T-cell (primary cell): Measurements from ENCODE around the gene CDK6. TPM values are rescaled to one million over a fixed set of nuclear protein-coding genes. Genes with fewer than 3 reads are reported as not detected.
"Not testable (repeated sequence)": the region's sequence is repeated elsewhere in the genome, so short reads cannot be mapped to it uniquely, and the experiment has no call there.

Experiments
- ATAC-seq, 4 experiments: fragments of 200-7000 bp in 3 of 4; fragments of 150-1000 bp in 1 of 4; cut with Tn5 transposase; replicated peaks in 1 of 4; 1 replicate in 3 of 4; 2 replicates in 1 of 4; pipeline ENCODE4 v1.10.0; 2021; ENCODE audit warnings: moderate library complexity in 3 of 4, mild to moderate bottlenecking in 2 of 4, moderate number of reproducible peaks in 1 of 4
- CTCF ChIA-PET, 2 donors: fragments of 300-600 bp; sonication (Branson Sonifier 250); formaldehyde crosslinking; loops; one replicate each; lab custom pipeline; 2022; ENCODE audit warnings: antibody characterized with exemption in 2 of 2; lab: Charles Lee
- POLR2A ChIA-PET, 2 donors: fragments of 300-600 bp; sonication (Branson Sonifier 250); formaldehyde crosslinking; loops; one replicate each; lab custom pipeline; 2022; ENCODE audit warnings: antibody characterized with exemption in 2 of 2; lab: Charles Lee
- DNase-seq, 35 experiments: peaks; one replicate each; pipeline versions ENCODE4 v3.0.0 to v3.0.0-alpha.2; 2013 to 2023
- H3K27ac ChIP-seq: one replicate; pipeline ENCODE4 v1.5.1; 2013; ENCODE audit warnings: low read length
- H3K27me3 ChIP-seq, 2 experiments: replicated peaks in 1 of 2; 1 replicate in 1 of 2; 2 replicates in 1 of 2; pipeline versions ENCODE4 v1.6.1 to v1.7.0; 2013; ENCODE audit warnings: low read length in 1 of 2, mixed read lengths in 1 of 2; ENCODE audit not compliant: control insufficient read depth in 2 of 2, insufficient read depth in 2 of 2; ENCODE audit errors: extremely low read depth in 1 of 2
- H3K36me3 ChIP-seq, 2 donors: 1 replicate in 1 of 2; 2 replicates in 1 of 2; pipeline versions ENCODE4 v1.6.1 to v1.7.0; 2013; ENCODE audit warnings: low read length in 1 of 2; ENCODE audit not compliant: control insufficient read depth in 2 of 2, insufficient read depth in 1 of 2; ENCODE audit errors: extremely low read depth in 1 of 2
- H3K4me1 ChIP-seq, 2 experiments: 1 replicate in 1 of 2; 2 replicates in 1 of 2; pipeline versions ENCODE4 v1.6.1 to v1.7.0; 2013; ENCODE audit warnings: low read length in 2 of 2, mixed read lengths in 1 of 2; ENCODE audit not compliant: insufficient read depth in 2 of 2, control insufficient read depth in 1 of 2; ENCODE audit errors: extremely low read depth in 1 of 2
- H3K4me3 ChIP-seq, 2 donors: 1 replicate in 1 of 2; 2 replicates in 1 of 2; pipeline versions ENCODE4 v1.5.1 to v1.7.0; 2013; ENCODE audit warnings: mild to moderate bottlenecking in 2 of 2, low read length in 1 of 2, moderate library complexity in 1 of 2; ENCODE audit not compliant: control insufficient read depth in 1 of 2; ENCODE audit errors: extremely low read depth in 1 of 2
- H3K9me3 ChIP-seq: 2 replicates; pipeline ENCODE4 v1.7.0; 2013
- H3K27ac Mint-ChIP-seq, 2 donors: one replicate each; pipeline ENCODE4 v1.8.0; 2020 to 2021; ENCODE audit warnings: mild to moderate bottlenecking in 2 of 2, mixed read lengths in 2 of 2
- H3K27me3 Mint-ChIP-seq, 2 donors: one replicate each; pipeline ENCODE4 v1.8.0; 2021 to 2022; ENCODE audit warnings: mixed read lengths in 2 of 2
- H3K36me3 Mint-ChIP-seq: one replicate; pipeline ENCODE4 v1.8.0; 2021; ENCODE audit warnings: mixed read lengths
- H3K4me1 Mint-ChIP-seq, 3 donors: one replicate each; pipeline ENCODE4 v1.8.0; 2020 to 2022; ENCODE audit warnings: mixed read lengths in 3 of 3, mild to moderate bottlenecking in 1 of 3
- H3K4me3 Mint-ChIP-seq, 3 donors: one replicate each; pipeline ENCODE4 v1.8.0; 2020 to 2022; ENCODE audit warnings: mild to moderate bottlenecking in 3 of 3, mixed read lengths in 3 of 3, moderate library complexity in 3 of 3
- H3K9me3 Mint-ChIP-seq, 3 donors: one replicate each; pipeline ENCODE4 v1.8.0; 2020 to 2022; ENCODE audit warnings: mixed read lengths in 3 of 3
- WGBS: methylation state at CpG from one replicate; pipeline ENCODE4 v1.1.5; 2013; ENCODE audit warnings: missing lambda C conversion rate; ENCODE audit not compliant: insufficient coverage; 5-methylcytosine and 5-hydroxymethylcytosine counted together
- total RNA-seq, 35 experiments: library from RNA in 6 of 35; stranded (reverse) in 6 of 35; fragments of 120-200 nt in 1 of 35; gene quantifications; one replicate each; pipeline versions ENCODE4 v1.2.1 to v1.2.4 and lab custom pipeline; 2013 to 2026

The CDK6 gene
- total RNA-seq, 5 donors from 2014 or later (not counting 1 experiment from before 2014, with no cell fraction given) = 29.8 to 107 (median 43.9) TPM

- Histone ChIP-seq H3K9me3 (no peaks in the 10 kb centered on the region), H3K4me1 (no peaks in the 10 kb centered on the region), H3K27ac (no peak overlapping the region), H3K27me3 (no peaks in the 10 kb centered on the region), H3K36me3 (no peaks in the 10 kb centered on the region), H3K4me3 (no peak overlapping the region)
- H3K27me3 Mint-ChIP-seq = no peaks in the 10 kb centered on the region
- H3K4me3 Mint-ChIP-seq = no peak overlapping the region
- ATAC-seq = no peak
- peaks cover 24 to 41% (median 40%) of the 10 kb centered on the region in 3 donors for H3K4me1 Mint-ChIP-seq
- POLR2A ChIA-PET = no interaction called here
- DNase-seq = no peak
- H3K36me3 Mint-ChIP-seq = peaks cover 30% of the 10 kb centered on the region
- H3K27ac Mint-ChIP-seq = no peak overlapping the region
- CTCF ChIA-PET = interaction anchor here in 1 of 2 donors (0.7 kb wide), 1 partner anchor 53 kb away, joined by 5 read pairs; no protein-coding TSS in a partner anchor
- no peaks in the 10 kb centered on the region for H3K9me3 Mint-ChIP-seq
These were observed 87.0 kb downstream of the CDK6 start for GRCh38 chr7:92749327-92749755.

- H3K4me3 Mint-ChIP-seq = no peak overlapping the region
- no peak for ATAC-seq
- CTCF ChIA-PET = no interaction called here
- Histone ChIP-seq H3K36me3 (no peaks in the 10 kb centered on the region), H3K4me1 (no peaks in the 10 kb centered on the region), H3K4me3 (no peak overlapping the region), H3K27ac (no peak overlapping the region), H3K27me3 (no peaks in the 10 kb centered on the region), H3K9me3 (no peaks in the 10 kb centered on the region)
- H3K9me3 Mint-ChIP-seq = no peaks in the 10 kb centered on the region
- peaks cover 17 to 40% (median 39%) of the 10 kb centered on the region in 3 donors for H3K4me1 Mint-ChIP-seq
- DNase-seq = no peak
- POLR2A ChIA-PET = no interaction called here
- no peak overlapping the region for H3K27ac Mint-ChIP-seq
- H3K36me3 Mint-ChIP-seq = peaks cover 33% of the 10 kb centered on the region
- H3K27me3 Mint-ChIP-seq = no peaks in the 10 kb centered on the region
These were observed 87.9 kb downstream of the CDK6 start for GRCh38 chr7:92748495-92748894.

GRCh38 chr7:92747041-92747835 is 89.1 kb downstream of the CDK6 start:
- Histone ChIP-seq H3K27me3 (no peaks in the 10 kb centered on the region), H3K27ac (no peak overlapping the region), H3K9me3 (no peaks in the 10 kb centered on the region), H3K4me3 (no peak overlapping the region), H3K36me3 (no peaks in the 10 kb centered on the region), H3K4me1 (peaks cover 0 to 3% of the 10 kb centered on the region in 2 experiments)
- no peaks in the 10 kb centered on the region for H3K27me3 Mint-ChIP-seq
- no peak for DNase-seq
- H3K9me3 Mint-ChIP-seq = no peaks in the 10 kb centered on the region
- WGBS = 82% methylated on average over 2 of the region's 3 CpGs
- H3K4me1 Mint-ChIP-seq = peaks cover 14 to 45% (median 44%) of the 10 kb centered on the region in 3 donors
- H3K27ac Mint-ChIP-seq = no peak overlapping the region
- ATAC-seq = no peak
- no peak overlapping the region for H3K4me3 Mint-ChIP-seq
- peaks cover 35% of the 10 kb centered on the region for H3K36me3 Mint-ChIP-seq
- ChIA-PET POLR2A (no interaction called here), CTCF (no interaction called here)

- peaks cover 4 to 9% of the 10 kb centered on the region in 2 experiments for H3K4me1 ChIP-seq
- no peak overlapping the region for H3K27ac ChIP-seq
- Mint-ChIP-seq H3K36me3 (peaks cover 32% of the 10 kb centered on the region), H3K27me3 (no peaks in the 10 kb centered on the region), H3K9me3 (no peaks in the 10 kb centered on the region), H3K27ac (no peak overlapping the region), H3K4me1 (peaks cover 13 to 59% (median 50%) of the 10 kb centered on the region in 3 donors), H3K4me3 (no peak overlapping the region)
- ChIA-PET CTCF (no interaction called here), POLR2A (no interaction called here)
- no peak overlapping the region for H3K4me3 ChIP-seq
- DNase-seq (no peak), ATAC-seq (no peak)
- WGBS = 90% methylated on average over 3 of the region's 4 CpGs
- no peaks in the 10 kb centered on the region for H3K9me3 ChIP-seq
- no peaks in the 10 kb centered on the region for H3K36me3 ChIP-seq
- no peaks in the 10 kb centered on the region for H3K27me3 ChIP-seq
These were observed 91.1 kb downstream of the CDK6 start for GRCh38 chr7:92745241-92745640.

GRCh38 chr7:92744180-92744579 is 92.2 kb downstream of the CDK6 start:
- WGBS = no CpG with 5 or more reads among the region's 4 CpGs
- DNase-seq, ATAC-seq, POLR2A ChIA-PET, H3K27me3 ChIP-seq, H3K9me3 Mint-ChIP-seq, H3K9me3 ChIP-seq, H3K27ac Mint-ChIP-seq, H3K4me3 ChIP-seq, H3K36me3 ChIP-seq, H3K27me3 Mint-ChIP-seq, H3K4me3 Mint-ChIP-seq, H3K27ac ChIP-seq, H3K4me1 ChIP-seq: not testable (repeated sequence)
- peaks cover 10 to 59% (median 48%) of the 10 kb centered on the region in 3 donors for H3K4me1 Mint-ChIP-seq
- peaks cover 32% of the 10 kb centered on the region for H3K36me3 Mint-ChIP-seq
- CTCF ChIA-PET = interaction anchor here in 1 of 2 donors (2.0 kb wide), 1 partner anchor 12 kb away, joined by 5 read pairs; no protein-coding TSS in a partner anchor

GRCh38 chr7:92742186-92742585 is 94.2 kb downstream of the CDK6 start:
- Mint-ChIP-seq H3K4me1 (peaks cover 4 to 54% (median 47%) of the 10 kb centered on the region in 3 donors), H3K36me3 (peaks cover 36% of the 10 kb centered on the region), H3K4me3 (no peak overlapping the region), H3K9me3 (no peaks in the 10 kb centered on the region), H3K27me3 (no peaks in the 10 kb centered on the region), H3K27ac (no peak overlapping the region)
- no peak overlapping the region for H3K27ac ChIP-seq
- ChIA-PET POLR2A (interaction anchor here in 1 of 2 donors (0.8 kb wide), 1 partner anchor 91 kb away, joined by 3 read pairs; no protein-coding TSS in a partner anchor), CTCF (interaction anchor here (0.9 to 2.0 kb wide), 2 partner anchors 14 to 91 kb away, joined by 3 to 5 read pairs; no protein-coding TSS in a partner anchor)
- no peaks in the 10 kb centered on the region for H3K36me3 ChIP-seq
- no peaks in the 10 kb centered on the region for H3K27me3 ChIP-seq
- H3K4me3 ChIP-seq = no peak overlapping the region
- peaks cover 4 to 9% of the 10 kb centered on the region in 2 experiments for H3K4me1 ChIP-seq
- ATAC-seq = no peak
- DNase-seq = no peak
- no peaks in the 10 kb centered on the region for H3K9me3 ChIP-seq
